Calu3 (cell line): ENCODE measurements around the gene YOD1. TPM values are rescaled to one million over a fixed set of nuclear protein-coding genes. Genes with fewer than 3 reads are reported as not detected.
A peak's percentile ranks its signal among the peaks of the same experiment; 100 is the strongest.

ENCODE experiments used
- BruUV-seq: library from RNA; stranded (reverse); fragments of 400-500 nt; replicated peaks from 2 replicates; lab custom pipeline; 2021; lab: Mats Ljungman, UMichigan
- CTCF ChIA-PET: fragments of 300-600 bp; sonication (Branson Sonifier 250); formaldehyde crosslinking; loops from one replicate; lab custom pipeline; 2022; ENCODE audit warnings: antibody characterized with exemption; lab: Charles Lee
- DNase-seq: peaks from one replicate; pipeline ENCODE4 v3.0.0; 2022
- H3K27ac Mint-ChIP-seq: one replicate; pipeline ENCODE4 v1.8.0; 2022; ENCODE audit warnings: mixed read lengths; ENCODE audit not compliant: unreplicated experiment
- H3K27me3 Mint-ChIP-seq: one replicate; pipeline ENCODE4 v1.8.0; 2022; ENCODE audit warnings: mixed read lengths; ENCODE audit not compliant: unreplicated experiment
- H3K36me3 Mint-ChIP-seq: one replicate; pipeline ENCODE4 v1.8.0; 2022; ENCODE audit warnings: mild to moderate bottlenecking, moderate library complexity, mixed read lengths; ENCODE audit not compliant: insufficient read depth, unreplicated experiment
- H3K4me1 Mint-ChIP-seq: one replicate; pipeline ENCODE4 v1.8.0; 2022; ENCODE audit warnings: mild to moderate bottlenecking, low read depth, mixed read lengths; ENCODE audit not compliant: unreplicated experiment
- H3K4me3 Mint-ChIP-seq: one replicate; pipeline ENCODE4 v1.8.0; 2022; ENCODE audit warnings: mild to moderate bottlenecking, low read depth, moderate library complexity, mixed read lengths; ENCODE audit not compliant: unreplicated experiment
- H3K9me3 Mint-ChIP-seq: one replicate; pipeline ENCODE4 v1.8.0; 2022; ENCODE audit warnings: low read depth, mixed read lengths; ENCODE audit not compliant: unreplicated experiment
- CTCF ChIP-seq: fragments of 200-600 bp; IDR thresholded peaks from one replicate; pipeline ENCODE4 v1.8.0; 2022; ENCODE audit warnings: antibody characterized with exemption; ENCODE audit not compliant: unreplicated experiment
- intact Hi-C: fragments of 100-400 bp; cut with micrococcal nuclease; formaldehyde crosslinking; loops from one replicate; pipeline ENCODE4 v1.10.0; 2022; ENCODE audit not compliant: unreplicated experiment
- total RNA-seq: library from RNA; stranded (reverse); gene quantifications from 2 replicates; pipeline ENCODE4 v1.2.3, GENCODE V29; 2022

The YOD1 gene
- total RNA-seq, 1 experiment from 2014 or later, result 22.4 TPM

- DNase-seq, result no peak
- TF ChIP-seq CTCF, result no peak
- intact Hi-C loops, result loop anchor here (10.0 kb wide), 1 partner anchor 54 kb away; the partner anchor contains the start of genes PFKFB2 and YOD1
- Mint-ChIP-seq H3K27ac (peak overlapping the region; percentile 83), H3K36me3 (peaks cover 15% of the 10 kb centered on the region), H3K4me1 (peaks cover 64% of the 10 kb centered on the region), H3K4me3 (no peak overlapping the region), H3K9me3 (no peaks in the 10 kb centered on the region), H3K27me3 (no peaks in the 10 kb centered on the region)
- no TSS peak for BruUV-seq
- CTCF ChIA-PET, result interaction anchor here (0.6 to 1.3 kb wide), 3 partner anchors 19 to 52 kb away, joined by 3 to 4 read pairs (median 4); partner anchors contain the start of genes C1orf116 and PFKFB2
Measured at GRCh38 chr1:207000651-207001291, 50.2 kb downstream of the YOD1 start.

GRCh38 chr1:206998816-206999215 lies 52.2 kb downstream of the YOD1 start:
- Mint-ChIP-seq H3K27ac (no peak overlapping the region), H3K4me3 (no peak overlapping the region), H3K36me3 (peaks cover 7% of the 10 kb centered on the region), H3K9me3 (no peaks in the 10 kb centered on the region), H3K4me1 (peaks cover 47% of the 10 kb centered on the region), H3K27me3 (no peaks in the 10 kb centered on the region)
- CTCF ChIA-PET, result no interaction called here
- BruUV-seq, result no TSS peak
- no peak for TF ChIP-seq CTCF
- no peak for DNase-seq
- intact Hi-C loops, result no loop called here

Other genes starting within 250 kb of the YOD1 start
- not detected in 2 replicates for gene IL20, start 185.6 kb downstream of the YOD1 start, total RNA-seq
- gene IL24, start 153.8 kb downstream of the YOD1 start, total RNA-seq, result not detected in 2 replicates
- gene FCMR, start 129.3 kb downstream of the YOD1 start, total RNA-seq, result 0.86 and 1.1 TPM in 2 replicates
- gene PIGR, start 104.7 kb downstream of the YOD1 start, total RNA-seq, result 250 and 367 TPM in 2 replicates
- gene FCAMR, start 80.7 kb downstream of the YOD1 start, total RNA-seq, result not detected in 2 replicates
- 106 and 124 TPM in 2 replicates for gene C1orf116, start 18.5 kb downstream of the YOD1 start, total RNA-seq
- 52.0 and 54.4 TPM in 2 replicates for gene PFKFB2, start 2.1 kb upstream of the YOD1 start, total RNA-seq
- 7.5 and 10.2 TPM in 2 replicates for gene C4BPB, start 37.7 kb upstream of the YOD1 start, total RNA-seq
- 1.0 and 1.3 TPM in 2 replicates for gene C4BPA, start 53.0 kb upstream of the YOD1 start, total RNA-seq